Esophagus squamous epithelium (tissue), 5 donors: ENCODE data around the gene AFAP1L1. TPM values are rescaled to one million over a fixed set of nuclear protein-coding genes. Genes with fewer than 3 reads are reported as not detected.
"Not testable (repeated sequence)": the region's sequence is repeated elsewhere in the genome, so short reads cannot be mapped to it uniquely, and the experiment has no call there.

Experiments used
- DNase-seq: peaks from one replicate; lab custom pipeline; 2025; lab: John Stamatoyannopoulos, UW
- H3K27ac ChIP-seq, 4 donors: fragments of 200-600 bp; sonication (generic); one replicate each; pipeline ENCODE4 v1.5.1; 2016 to 2019; ENCODE audit warnings: mild to moderate bottlenecking in 1 of 4
- H3K27me3 ChIP-seq, 4 donors: fragments of 200-600 bp; sonication (generic); 1 replicate in 3 of 4; 2 replicates in 1 of 4; pipeline versions ENCODE4 v1.5.1 to v1.6.0; 2017 to 2021; ENCODE audit warnings: antibody characterized with exemption in 1 of 4
- H3K36me3 ChIP-seq, 3 donors: fragments of 200-600 bp; sonication (generic); one replicate each; pipeline ENCODE4 v1.5.1; 2016 to 2019
- H3K4me1 ChIP-seq, 3 donors: fragments of 200-600 bp; sonication (generic); one replicate each; pipeline ENCODE4 v1.5.1; 2017 to 2019
- H3K4me3 ChIP-seq, 4 donors: fragments of 200-600 bp; sonication (generic); 1 replicate in 3 of 4; 2 replicates in 1 of 4; pipeline ENCODE4 v1.5.1; 2016 to 2019; ENCODE audit warnings: mild to moderate bottlenecking in 2 of 4, moderate library complexity in 1 of 4
- H3K9me3 ChIP-seq, 3 donors: fragments of 200-600 bp; sonication (generic); one replicate each; pipeline ENCODE4 v1.5.1; 2016 to 2019
- POLR2A ChIP-seq, 4 donors: fragments of 450-650 bp; IDR thresholded peaks; one replicate each; pipeline ENCODE4 v1.6.1; 2017; ENCODE audit warnings: antibody characterized with exemption in 4 of 4, mild to moderate bottlenecking in 4 of 4, moderate library complexity in 3 of 4
- WGBS, 2 donors: methylation state at CpG; one replicate each; pipeline ENCODE4 v1.1.5; 2018; 5-methylcytosine and 5-hydroxymethylcytosine counted together
- intact Hi-C: fragments of 100-400 bp; cut with DNase I; formaldehyde crosslinking; loops from one replicate; pipeline ENCODE4 v1.15.0; 2022
- total RNA-seq, 4 donors: library from RNA; depleted of rRNA; stranded (reverse); fragments of >200 nt; gene quantifications; one replicate each; pipeline ENCODE4 v1.1.0, GENCODE V29; 2016
- TF ChIP-seq, protein P1 (sequence below), 6 experiments: fragments of 450-650 bp in 4 of 6; fragments of 200-600 bp in 2 of 6; sonication (generic) in 2 of 6; IDR thresholded peaks; one replicate each; pipeline ENCODE4 v1.5.1; 2016 to 2019; ENCODE audit warnings: antibody characterized with exemption in 6 of 6, mild to moderate bottlenecking in 4 of 6, moderate library complexity in 4 of 6
- donor health status: DM: yes; HTN: yes; CAD: no.

AFAP1L1 gene
- total RNA-seq, 4 donors from 2014 or later, result 2.8 to 14.5 (median 8.7) TPM

- no peak overlapping the region for H3K27ac ChIP-seq
- no peaks in the 10 kb centered on the region for H3K36me3 ChIP-seq
- peaks cover 0 to 15% (median 0%) of the 10 kb centered on the region in 3 donors for H3K9me3 ChIP-seq
- WGBS, 2 donors, result 31 to 36% methylated on average over 4 of the region's 4 CpGs
- H3K27me3 ChIP-seq, result peaks cover 0 to 20% (median 0%) of the 10 kb centered on the region in 4 donors
- TF ChIP-seq POLR2A (IDR thresholded peaks at IDR 0.05), result no peak
- TF ChIP-seq, protein P1, sequence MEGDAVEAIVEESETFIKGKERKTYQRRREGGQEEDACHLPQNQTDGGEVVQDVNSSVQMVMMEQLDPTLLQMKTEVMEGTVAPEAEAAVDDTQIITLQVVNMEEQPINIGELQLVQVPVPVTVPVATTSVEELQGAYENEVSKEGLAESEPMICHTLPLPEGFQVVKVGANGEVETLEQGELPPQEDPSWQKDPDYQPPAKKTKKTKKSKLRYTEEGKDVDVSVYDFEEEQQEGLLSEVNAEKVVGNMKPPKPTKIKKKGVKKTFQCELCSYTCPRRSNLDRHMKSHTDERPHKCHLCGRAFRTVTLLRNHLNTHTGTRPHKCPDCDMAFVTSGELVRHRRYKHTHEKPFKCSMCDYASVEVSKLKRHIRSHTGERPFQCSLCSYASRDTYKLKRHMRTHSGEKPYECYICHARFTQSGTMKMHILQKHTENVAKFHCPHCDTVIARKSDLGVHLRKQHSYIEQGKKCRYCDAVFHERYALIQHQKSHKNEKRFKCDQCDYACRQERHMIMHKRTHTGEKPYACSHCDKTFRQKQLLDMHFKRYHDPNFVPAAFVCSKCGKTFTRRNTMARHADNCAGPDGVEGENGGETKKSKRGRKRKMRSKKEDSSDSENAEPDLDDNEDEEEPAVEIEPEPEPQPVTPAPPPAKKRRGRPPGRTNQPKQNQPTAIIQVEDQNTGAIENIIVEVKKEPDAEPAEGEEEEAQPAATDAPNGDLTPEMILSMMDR (IDR thresholded peaks at IDR 0.05), result peak in 4 of 6 experiments; percentile 13 to 45 (median 22)
- no peak overlapping the region for H3K4me3 ChIP-seq
- no peak for DNase-seq
- intact Hi-C loops, result loop anchor here (10.0 kb wide), 1 partner anchor 121 kb away; the partner anchor contains the start of gene ABLIM3
- no peaks in the 10 kb centered on the region for H3K4me1 ChIP-seq
These were observed 6.1 kb upstream of the AFAP1L1 start for GRCh38 chr5:149265597-149265996.

DNA sequence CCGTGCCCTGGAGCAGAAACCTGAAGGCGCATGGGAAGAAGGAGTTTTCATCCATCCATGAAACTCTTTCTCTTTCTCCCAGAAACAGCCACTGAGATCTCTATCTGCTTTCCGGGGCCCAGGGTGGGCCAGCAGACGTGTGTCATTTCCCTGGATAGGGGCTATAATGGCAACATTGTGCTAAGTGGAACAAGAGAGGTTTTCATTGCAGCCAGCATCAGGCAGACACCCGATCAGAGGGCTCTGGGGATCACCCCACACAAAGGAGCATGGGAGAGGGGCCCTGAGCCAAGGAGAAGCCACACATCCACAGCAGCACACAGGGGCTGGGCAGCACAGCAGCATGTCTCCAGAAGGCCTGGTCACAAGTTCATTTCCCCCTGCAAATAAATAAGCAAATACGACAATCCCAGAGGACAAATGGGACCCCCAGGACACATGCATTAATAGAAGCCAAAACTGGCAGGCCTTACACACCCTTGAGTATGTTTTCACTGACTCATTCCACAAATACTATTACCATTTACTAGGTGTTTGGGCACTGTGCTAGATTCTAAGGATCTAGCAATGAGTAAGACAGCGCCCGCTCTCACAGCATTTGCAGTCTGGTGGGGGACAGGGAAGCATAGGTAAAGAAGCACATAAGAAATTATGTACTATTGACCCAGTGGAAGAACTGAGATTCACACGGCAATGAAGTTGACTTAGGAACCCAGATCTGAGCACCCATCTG is 4.3 kb upstream of the AFAP1L1 start:
- no peak overlapping the region for H3K27ac ChIP-seq
- H3K4me3 ChIP-seq, result no peak overlapping the region
- H3K27me3 ChIP-seq, result peaks cover 0 to 15% (median 0%) of the 10 kb centered on the region in 4 donors
- WGBS, 2 donors, result 89 to 97% methylated on average over 5 to 6 of the region's 9 CpGs
- no peak for DNase-seq
- intact Hi-C loops, result loop anchor here (10.0 kb wide), 1 partner anchor 123 kb away; the partner anchor contains the start of gene ABLIM3
- no peak for TF ChIP-seq POLR2A (IDR thresholded peaks at IDR 0.05)
- TF ChIP-seq, protein P1 (IDR thresholded peaks at IDR 0.05), result no peak
- peaks cover 0 to 17% (median 7%) of the 10 kb centered on the region in 3 donors for H3K4me1 ChIP-seq
- H3K36me3 ChIP-seq, result no peaks in the 10 kb centered on the region
- H3K9me3 ChIP-seq, result peaks cover 0 to 15% (median 0%) of the 10 kb centered on the region in 3 donors

GRCh38 chr5:149268928-149269557 is 2.6 kb upstream of the AFAP1L1 start:
- WGBS, 2 donors, result 52 to 58% methylated on average over 6 of the region's 6 CpGs
- DNase-seq, result no peak

DNA sequence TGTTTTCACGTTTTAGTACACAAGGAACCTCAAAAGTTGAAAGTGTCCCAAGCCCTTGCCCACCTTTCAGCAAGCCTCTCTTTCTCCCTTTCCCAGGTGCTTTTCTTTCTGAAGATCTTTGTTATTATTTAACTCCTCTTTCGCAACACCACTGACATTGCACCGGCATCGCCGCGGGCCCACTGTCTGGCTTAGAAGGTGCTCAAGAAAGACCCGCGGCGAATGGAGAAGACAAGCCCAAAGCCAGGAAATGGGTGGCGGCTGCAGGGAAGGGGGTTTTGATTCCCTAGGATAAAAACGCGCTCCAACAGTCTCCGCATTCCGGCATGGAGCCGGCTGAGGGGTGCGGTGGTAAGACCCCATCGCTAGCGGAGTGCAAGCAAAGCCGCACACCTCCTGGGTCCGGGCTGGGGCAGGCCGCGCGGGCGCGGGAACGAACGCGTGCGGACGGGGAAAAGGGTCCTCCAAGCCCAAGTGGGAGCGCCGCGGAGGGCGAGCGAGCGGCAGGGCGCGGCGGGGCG is 404 bp upstream of the AFAP1L1 start:
- Histone ChIP-seq H3K4me3 (peak overlapping the region; percentile 56 to 90 (median 74)), H3K4me1 (peaks cover 9 to 47% (median 17%) of the 10 kb centered on the region in 3 donors), H3K9me3 (peaks cover 0 to 15% (median 0%) of the 10 kb centered on the region in 3 donors), H3K27me3 (no peaks in the 10 kb centered on the region), H3K27ac (peak overlapping the region; percentile 74 to 90 (median 83)), H3K36me3 (no peaks in the 10 kb centered on the region)
- no peak for DNase-seq
- TF ChIP-seq, protein P1 (IDR thresholded peaks at IDR 0.05), result no peak
- peak in 1 of 4 donors; percentile 7 for TF ChIP-seq POLR2A (IDR thresholded peaks at IDR 0.05)
- intact Hi-C loops, result no loop called here
- 9 to 14% methylated on average over 6 to 8 of the region's 40 CpGs for WGBS, 2 donors

More at GRCh38 chr5:149268928-149269557, 2.6 kb upstream of the AFAP1L1 start:
- H3K9me3 ChIP-seq, result peaks cover 0 to 15% (median 0%) of the 10 kb centered on the region in 3 donors
- peaks cover 0 to 6% (median 0%) of the 10 kb centered on the region in 4 donors for H3K27me3 ChIP-seq
- TF ChIP-seq POLR2A (IDR thresholded peaks at IDR 0.05), result no peak
- TF ChIP-seq, protein P1 (IDR thresholded peaks at IDR 0.05), result peak; percentile 33 to 84 (median 69)
- intact Hi-C loops, result loop anchor here (10.0 kb wide), 1 partner anchor 124 kb away; the partner anchor contains the start of gene ABLIM3
- H3K36me3 ChIP-seq, result no peaks in the 10 kb centered on the region
- H3K4me1 ChIP-seq, result peaks cover 4 to 34% (median 17%) of the 10 kb centered on the region in 3 donors
- no peak overlapping the region for H3K27ac ChIP-seq
- no peak overlapping the region for H3K4me3 ChIP-seq

DNA sequence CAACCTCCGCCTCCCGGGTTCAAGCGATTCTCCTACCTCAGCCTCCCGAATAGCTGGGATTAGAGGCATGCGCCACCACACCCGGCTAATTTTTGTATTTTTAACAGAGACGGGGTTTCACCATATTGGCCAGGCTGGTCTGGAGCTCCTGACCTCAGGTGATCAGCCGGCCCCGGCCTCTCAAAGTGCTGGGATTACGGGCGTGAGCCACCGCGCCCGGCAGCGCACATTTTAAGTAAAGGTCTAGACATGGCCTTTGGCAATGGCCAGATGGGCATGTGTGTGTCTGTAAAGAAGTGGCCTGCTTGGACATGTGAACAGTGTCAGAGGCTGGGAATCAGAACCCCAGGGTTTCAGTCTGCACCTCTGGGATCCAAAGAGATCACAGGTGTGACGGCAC is 1.1 kb downstream of the AFAP1L1 start:
- Histone ChIP-seq H3K9me3 (peaks cover 0 to 14% (median 0%) of the 10 kb centered on the region in 3 donors), H3K4me3 (peak overlapping the region; percentile 56 to 90 (median 74)), H3K27ac (peak overlapping the region; percentile 74 to 90 (median 83)), H3K4me1 (peaks cover 9 to 52% (median 17%) of the 10 kb centered on the region in 3 donors)
- 44 to 48% methylated on average over 5 to 7 of the region's 16 CpGs for WGBS, 2 donors
- H3K27me3 ChIP-seq, H3K36me3 ChIP-seq, intact Hi-C loops, DNase-seq: not testable (repeated sequence)
